RPMI8226 (cell line): ENCODE results near the gene AFAP1.

Experiments used
- DNase-seq: peaks from one replicate; pipeline ENCODE4 v3.0.0-alpha.2; 2015

Gene AFAP1

DNA sequence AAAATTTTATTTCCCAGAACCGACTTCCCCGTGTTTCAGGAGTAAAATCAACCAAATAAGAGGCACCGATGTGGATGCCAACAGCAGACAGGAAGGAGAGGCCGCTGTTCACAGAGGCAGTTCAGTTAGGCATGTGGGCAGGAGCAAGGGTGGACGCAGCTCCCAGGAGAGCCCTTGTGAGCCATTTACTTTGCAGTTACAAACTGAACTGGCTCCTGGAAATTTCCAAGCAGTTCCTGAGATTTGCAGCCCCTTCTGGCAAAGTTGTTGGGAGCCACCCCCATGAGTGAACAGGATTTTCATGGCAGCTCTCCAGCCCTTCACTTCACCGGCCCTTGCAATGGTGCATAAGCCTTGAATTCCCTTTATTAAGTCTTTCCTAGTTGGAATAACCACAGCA lies 189.1 kb downstream of the AFAP1 start:
- DNase-seq, result no peak

- DNase-seq, result no peak
These were observed 192.1 kb downstream of the AFAP1 start for GRCh38 chr4:7747566-7747965.

- no peak for DNase-seq
These were observed 192.6 kb downstream of the AFAP1 start for GRCh38 chr4:7747062-7747385.

GRCh38 chr4:7746351-7747061 lies 193.2 kb downstream of the AFAP1 start:
- no peak for DNase-seq

DNA sequence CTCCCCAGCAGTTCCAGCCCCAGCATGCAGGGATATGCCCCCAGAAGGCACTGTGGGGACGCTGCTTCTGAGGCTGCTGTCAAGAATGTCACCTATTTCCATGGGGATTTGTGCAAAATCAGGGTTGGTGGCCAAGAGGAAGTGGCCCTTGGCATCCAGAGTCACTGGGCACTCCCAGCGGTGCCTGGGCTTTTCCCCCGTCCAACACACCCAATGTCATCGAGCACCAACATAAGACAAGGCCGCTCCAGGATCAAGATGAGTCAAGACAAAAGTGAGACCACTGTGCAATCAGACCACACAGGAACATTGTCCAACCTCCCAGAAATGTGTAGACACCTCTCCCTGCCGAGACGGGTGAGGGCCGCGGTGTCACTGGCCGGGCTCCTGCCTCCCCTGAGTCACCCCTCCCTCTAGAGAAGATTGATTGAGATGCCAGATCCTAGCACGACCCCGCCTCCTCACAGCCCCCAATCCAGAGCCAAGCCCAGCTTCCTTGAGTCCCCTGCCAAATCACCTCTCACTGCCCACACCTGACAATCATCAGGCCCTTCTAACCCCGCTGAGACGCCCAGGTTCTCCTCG lies 194.3 kb downstream of the AFAP1 start:
- DNase-seq, result no peak

DNA sequence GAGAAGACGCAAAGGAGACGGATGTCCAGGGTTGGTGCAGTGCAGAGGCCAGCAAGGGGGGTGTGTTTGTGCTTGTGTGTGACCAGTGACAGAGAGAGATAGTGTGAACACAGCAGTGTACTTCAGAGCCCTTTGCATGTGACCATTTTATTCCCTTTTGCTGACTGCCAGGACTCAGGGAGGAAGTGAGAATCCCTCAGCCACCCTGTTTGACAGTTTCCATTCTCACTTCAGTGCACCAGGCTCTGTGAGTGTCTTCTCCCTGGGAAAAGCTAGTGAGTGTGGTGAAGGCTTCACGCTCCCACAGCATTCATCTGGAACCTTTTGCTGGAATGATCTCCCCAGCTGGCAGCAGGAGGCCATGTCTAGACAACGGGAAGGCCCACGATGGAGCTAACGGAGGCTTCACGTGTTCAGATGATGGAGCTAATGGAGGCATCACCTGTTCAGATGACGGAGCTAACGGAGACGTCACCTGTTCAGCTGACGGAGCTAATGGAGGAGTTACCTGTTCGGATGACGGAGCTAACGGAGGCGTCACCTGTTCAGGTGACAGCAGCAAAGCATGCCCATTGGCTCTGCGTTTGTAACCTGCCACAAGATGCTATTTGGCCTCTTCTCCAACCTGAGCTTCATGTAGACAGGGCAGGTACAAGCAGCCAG lies 195.4 kb downstream of the AFAP1 start:
- peak; percentile 77 for DNase-seq

GRCh38 chr4:7742807-7743280 lies 196.8 kb downstream of the AFAP1 start:
- no peak for DNase-seq

DNA sequence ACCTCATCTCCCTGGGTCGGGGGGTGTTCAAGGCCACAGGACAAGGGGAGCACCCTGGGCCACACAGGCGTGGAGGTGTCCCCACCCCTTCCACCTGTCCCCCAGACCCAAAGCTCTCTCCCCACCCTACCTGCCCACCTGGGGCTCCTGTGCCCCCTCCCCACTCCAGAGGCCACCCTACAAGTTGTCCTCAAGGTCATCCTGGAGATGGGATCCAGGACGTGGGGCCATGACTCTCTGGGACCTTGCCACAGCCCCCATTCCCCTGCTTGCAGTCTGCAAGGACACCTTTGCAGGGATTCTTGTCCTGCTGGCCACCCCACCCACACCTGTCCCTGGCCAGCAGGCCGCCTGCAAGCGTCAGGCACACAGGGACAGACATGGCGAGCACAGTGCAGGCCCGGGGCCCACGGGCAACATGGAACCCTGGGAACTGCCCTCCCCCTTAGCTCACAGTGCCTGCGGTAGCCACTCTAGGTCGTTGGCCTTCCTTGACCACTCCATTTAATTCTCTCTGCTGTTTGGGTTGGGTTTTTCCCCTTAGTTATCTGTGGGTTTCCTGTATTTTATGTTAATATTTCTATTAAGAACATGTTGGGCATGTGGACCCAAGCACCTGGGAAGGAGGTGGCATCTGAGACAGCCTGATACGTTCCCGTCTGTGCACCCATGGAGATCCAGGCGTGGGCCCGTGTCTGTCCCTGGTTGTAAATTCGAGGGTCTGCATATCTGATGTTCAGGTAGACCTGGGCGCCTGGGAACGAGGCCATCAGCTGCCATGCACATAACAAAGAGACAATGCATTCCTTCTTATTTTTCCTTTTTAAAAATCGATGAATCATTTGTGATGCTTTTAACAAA lies 197.5 kb downstream of the AFAP1 start:
- no peak for DNase-seq

DNA sequence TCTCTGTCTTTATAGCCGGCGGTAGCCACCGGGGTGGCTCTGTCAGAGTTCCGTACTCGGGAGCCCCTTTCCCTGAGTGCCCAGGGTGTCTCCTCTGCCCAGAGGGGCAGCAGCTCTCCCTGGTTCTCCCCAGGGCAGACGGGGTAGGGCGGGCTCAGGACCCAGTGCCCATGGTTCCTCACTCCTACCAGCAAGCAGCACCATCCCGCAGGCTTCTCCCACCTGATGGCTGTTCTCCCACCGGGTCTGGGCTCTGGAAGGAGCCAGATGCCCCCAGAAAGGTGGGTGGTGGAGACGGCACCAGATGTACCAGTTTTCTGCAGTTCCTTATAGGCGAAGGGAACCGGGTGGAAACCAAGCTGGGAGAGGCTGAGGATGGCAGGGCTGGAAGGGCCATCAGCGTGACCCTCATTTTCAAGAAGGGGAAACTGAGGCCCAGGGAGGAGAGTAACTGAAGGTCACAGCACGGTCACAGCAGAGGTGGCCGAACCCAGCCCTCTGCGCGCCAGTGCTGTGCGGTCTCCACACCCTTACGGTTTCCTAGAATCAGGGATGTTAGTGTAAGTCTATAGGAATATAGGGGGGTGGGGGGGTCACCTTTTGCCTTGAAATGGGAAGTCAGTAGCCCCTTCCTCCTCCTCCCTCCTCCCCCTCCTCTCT lies 198.7 kb downstream of the AFAP1 start:
- DNase-seq, result no peak

DNA sequence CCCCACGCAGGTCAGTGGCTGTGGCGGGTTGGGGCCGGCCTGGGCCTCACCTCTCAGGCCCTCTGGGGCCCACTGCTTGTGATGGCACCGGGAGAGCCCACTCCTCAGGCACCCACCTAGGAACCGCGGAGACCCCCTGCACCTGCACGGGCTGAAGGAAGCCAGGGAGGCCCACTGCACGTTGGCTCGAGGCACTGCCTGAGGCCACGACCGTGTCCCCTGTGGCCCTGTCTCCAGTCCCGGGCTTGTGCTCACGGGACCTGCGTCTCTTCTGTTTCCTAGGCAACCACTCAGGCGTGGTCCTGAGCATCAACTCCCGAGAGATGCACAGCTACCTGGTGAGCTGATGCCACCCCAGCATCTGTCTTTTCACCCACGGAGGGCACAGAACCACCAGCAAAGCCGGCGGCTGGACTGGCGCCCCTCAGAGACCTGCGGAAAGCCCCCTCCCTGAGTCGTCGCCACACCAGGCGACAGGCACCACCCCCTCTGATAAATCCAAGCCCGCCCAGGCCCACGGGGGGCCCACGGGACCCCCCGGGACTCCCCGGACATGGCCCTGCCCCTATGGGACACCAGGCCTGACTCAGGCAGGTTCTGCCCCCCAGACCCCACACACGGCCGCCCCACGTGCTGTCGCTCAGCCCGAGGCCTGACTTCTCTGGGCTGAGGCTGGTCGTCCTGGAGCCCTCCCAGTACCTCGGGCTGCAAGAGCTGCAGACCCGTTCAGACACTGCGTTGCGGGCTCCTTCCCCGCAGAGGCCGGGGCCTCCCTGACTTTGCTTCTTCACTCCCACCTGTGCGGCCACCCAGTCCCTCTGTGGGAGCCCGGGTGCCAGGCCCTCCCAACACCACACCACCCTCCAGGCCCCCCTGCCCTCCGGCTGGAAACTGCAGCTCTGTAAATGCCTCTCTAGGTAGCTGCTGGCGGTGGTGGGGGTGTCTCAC lies 199.5 kb downstream of the AFAP1 start:
- DNase-seq, result no peak

- DNase-seq, result no peak
These were observed 200.4 kb downstream of the AFAP1 start for GRCh38 chr4:7739077-7739917.

GRCh38 chr4:7738458-7739076 lies 201.1 kb downstream of the AFAP1 start:
- no peak for DNase-seq

DNA sequence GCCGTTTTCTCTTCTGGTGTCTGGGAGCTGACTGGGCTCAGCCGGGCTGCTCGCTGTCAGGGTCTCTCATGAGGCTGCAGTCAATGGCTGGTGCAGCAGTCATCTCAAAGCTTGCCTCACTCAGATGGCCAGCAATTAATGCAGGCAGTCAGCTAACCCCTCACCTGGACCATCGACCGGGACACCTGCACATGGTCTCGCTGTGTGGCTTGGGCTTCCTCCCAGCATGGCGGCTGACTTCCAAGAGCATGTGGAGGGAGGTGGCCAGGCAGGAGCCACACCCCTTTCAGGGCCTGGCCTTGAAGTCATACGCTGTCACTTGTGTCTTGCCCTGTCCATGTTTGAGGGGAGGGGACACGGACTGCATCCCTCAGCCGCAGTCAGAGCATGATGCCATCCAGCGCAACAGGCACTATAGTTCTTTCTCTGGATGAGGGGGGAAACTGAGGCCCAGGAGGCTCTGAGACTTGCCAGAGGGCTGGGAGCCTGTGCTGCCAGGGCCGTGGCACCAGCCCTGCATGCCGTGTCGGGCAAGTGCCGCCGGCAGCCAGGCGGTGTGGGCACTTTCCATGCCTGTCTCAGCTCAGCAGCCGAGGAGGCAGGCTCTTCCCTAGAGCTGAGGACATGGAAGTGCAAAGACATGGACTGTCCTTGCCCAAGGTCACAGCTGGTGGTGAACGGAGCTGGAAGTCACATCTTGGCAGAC lies 201.8 kb downstream of the AFAP1 start:
- DNase-seq, result no peak

DNA sequence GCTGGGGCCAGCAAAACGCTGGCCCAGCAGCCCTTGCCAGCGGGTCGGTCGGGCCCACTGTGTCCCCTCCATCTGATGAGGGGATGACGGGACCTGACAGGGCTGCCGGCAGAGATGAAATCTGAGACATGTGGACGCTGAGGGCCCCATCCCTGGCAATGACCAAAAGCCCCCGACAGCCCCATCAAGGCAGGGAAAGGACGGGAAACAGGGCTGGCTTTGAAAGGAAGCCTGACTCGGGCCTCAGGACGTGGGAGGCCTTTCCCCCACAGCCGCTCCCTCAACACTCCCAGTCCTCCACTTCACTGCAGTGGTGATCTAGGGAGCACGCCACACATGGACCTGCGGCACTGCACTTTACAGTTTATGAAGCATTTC lies 202.4 kb downstream of the AFAP1 start:
- DNase-seq, result no peak

DNA sequence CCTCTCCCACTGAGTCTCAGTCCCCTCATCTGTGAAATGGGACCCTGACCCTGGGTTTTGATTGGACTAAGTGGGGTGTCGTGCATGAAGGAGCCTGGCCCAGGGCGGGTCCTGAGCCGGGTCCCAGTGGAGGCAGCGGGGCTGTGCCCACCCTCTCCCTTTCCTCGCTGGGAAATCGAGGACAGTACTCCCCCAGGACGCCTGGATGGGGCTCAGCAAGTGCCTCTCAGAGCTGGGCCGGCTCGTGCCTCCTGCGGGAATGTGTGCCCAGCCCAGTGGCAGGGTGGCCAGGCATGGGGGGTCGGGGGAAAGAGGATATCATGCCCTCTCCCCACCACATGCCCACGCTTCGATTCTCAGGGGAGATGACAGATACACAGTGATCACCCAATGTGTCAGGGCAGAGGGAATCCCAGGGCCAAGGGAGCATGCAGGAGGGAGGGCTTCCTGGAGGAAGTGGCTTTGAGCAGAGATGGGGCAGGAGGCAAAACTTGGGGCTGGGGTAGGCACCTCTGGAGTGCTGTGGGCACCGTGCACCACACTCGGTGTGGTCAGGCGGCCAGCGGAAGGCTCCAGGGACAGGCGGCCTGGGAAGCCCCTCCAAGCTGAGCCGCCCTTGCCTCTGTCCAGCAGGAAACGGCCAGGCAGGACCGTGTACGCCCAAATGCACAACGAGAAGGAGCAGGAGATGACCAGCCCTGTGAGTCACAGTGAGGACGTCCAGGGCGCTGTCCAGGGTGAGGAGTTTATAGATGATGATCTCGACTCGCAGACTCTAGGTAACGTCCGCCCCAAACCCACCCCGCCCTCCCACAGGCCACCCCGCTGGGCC lies 203.0 kb downstream of the AFAP1 start:
- no peak for DNase-seq

DNA sequence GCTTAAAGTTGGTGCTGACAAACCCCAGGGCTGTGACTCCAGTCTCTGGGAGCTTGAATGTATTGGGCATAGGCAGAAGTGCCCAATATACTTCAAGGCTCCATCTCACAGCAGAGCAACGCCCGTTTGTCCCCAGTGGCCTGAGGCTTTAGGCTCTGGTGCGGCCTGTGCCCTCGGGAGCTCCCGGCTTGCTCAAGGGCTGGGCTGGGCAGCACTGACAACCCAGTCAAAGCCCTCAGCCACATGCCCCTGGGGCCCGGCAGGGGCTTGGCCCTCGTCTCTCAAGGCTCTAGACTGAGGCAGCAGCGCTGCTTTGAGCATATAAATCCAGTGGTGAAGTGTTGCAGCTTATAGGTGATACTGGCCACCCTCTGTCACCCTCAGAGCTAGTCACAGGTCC lies 203.7 kb downstream of the AFAP1 start:
- DNase-seq, result no peak

DNA sequence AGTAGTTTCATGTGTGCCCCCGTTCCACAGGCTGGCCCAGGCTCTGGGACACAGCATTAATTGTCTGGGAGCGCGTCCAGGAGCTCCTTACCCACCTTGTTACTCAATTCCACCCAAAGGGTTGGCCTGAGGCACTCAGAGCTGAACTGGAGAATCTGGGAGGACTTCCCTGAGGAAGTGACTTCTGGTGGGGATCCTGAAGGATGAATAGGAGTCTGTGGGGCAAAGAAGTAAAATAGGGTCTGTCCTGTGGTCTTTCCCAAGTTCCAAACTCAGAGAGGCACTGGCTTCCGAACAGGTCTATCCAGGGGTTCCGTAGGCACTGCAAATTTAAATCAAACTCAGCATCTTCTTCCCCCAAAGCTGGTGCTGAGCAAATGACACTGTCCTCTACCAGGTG lies 204.3 kb downstream of the AFAP1 start:
- no peak for DNase-seq

DNA sequence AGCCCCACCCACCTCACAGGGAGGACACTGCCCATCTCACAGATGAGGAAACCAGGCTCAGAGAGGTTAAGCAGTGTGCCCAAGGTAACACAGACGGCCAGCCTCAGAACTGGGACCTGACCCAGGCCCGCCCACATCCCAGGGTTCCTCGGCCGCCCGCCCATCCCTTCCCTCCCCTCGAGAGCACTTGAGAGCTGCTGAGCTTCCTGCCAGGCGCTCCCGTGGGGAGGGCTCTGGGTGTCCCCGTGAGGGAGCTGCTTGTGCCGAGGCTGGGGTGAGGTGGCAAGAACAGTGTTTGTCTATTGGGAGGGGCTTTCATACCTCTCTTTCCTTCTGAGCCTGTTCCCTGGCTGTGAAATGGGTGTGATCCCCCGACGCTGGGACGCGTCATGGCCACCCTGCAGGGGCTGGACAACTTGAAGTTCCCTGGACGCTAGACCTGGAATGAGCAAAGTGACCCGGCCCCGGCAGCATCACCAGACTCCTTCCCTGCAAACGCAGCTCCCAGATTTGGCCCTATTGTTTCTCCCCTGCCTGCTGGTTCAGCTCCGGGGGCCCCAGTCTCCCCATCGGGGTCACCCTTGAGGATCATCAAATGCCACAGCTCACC lies 204.9 kb downstream of the AFAP1 start:
- no peak for DNase-seq
